ENCODE measurements around the gene AMBP.
A peak's percentile ranks its signal among the peaks of the same experiment; 100 is the strongest.

DNA sequence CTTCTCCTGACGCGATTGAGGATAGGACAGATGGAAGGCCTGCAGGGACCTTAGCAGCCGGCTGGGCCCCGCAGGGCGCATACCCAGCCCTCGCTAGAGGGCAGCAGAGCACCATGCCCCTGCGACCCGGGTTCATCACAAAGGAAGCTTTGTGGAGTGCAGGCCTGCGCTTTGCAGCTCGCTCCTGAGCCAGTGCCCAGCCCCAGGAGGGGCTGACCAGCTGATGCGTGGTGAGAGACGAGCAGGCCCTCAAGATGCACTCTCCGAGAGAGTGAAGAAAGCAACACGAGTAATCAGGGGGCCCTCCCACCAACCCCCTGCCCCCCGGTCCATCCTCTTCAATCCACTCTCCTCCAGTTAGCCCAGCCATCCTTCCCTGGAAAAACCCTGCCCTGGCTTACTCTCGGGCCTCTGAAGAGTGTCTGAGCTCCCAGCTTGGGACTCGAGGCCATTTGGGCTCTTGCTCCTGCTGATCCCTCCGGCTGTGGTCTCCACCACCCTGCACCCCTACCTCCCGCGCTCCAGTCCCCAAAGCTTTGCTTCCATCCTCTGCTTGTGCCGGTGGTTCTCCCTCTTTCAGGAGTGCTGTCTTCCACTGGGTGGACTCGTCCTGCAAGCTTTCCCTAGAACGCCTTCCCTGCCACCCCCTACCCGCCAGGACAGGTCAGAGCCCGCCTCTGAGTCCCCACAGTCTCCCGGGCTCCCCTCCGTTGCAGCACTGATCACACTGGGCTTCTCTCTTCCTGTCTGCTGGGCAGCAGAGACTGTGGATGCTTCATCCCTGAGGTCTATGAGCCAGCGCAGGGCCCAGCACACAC lies 30.1 kb upstream of the AMBP start:
- TF ChIP-seq, protein P1, sequence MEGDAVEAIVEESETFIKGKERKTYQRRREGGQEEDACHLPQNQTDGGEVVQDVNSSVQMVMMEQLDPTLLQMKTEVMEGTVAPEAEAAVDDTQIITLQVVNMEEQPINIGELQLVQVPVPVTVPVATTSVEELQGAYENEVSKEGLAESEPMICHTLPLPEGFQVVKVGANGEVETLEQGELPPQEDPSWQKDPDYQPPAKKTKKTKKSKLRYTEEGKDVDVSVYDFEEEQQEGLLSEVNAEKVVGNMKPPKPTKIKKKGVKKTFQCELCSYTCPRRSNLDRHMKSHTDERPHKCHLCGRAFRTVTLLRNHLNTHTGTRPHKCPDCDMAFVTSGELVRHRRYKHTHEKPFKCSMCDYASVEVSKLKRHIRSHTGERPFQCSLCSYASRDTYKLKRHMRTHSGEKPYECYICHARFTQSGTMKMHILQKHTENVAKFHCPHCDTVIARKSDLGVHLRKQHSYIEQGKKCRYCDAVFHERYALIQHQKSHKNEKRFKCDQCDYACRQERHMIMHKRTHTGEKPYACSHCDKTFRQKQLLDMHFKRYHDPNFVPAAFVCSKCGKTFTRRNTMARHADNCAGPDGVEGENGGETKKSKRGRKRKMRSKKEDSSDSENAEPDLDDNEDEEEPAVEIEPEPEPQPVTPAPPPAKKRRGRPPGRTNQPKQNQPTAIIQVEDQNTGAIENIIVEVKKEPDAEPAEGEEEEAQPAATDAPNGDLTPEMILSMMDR (conservative IDR thresholded peaks at IDR 0.05; ENCODE audit: low read length), result peak; percentile 93
- no peak for TF ChIP-seq EZH2phosphoT487 (IDR thresholded peaks at IDR 0.05; ENCODE audit: borderline replicate concordance)
